IPS-11a (cell line): ENCODE results near the gene CAMK2N2.
"Not testable (repeated sequence)": the region's sequence is repeated elsewhere in the genome, so short reads cannot be mapped to it uniquely, and the experiment has no call there.

Source experiments
- H3K4me3 ChIP-seq: one replicate; pipeline ENCODE4 v1.5.1; 2013; ENCODE audit warnings: low read depth, low read length, control low read depth

The CAMK2N2 gene

GRCh38 chr3:184275381-184275701 is 14.0 kb upstream of the CAMK2N2 start:
- peak overlapping the region; percentile 1 for H3K4me3 ChIP-seq

- no peak overlapping the region for H3K4me3 ChIP-seq
These were observed 10.9 kb upstream of the CAMK2N2 start for GRCh38 chr3:184272269-184272668.

- H3K4me3 ChIP-seq: not testable (repeated sequence)
These were observed 5.9 kb upstream of the CAMK2N2 start for GRCh38 chr3:184267249-184267648.

GRCh38 chr3:184262764-184263179 is 1.4 kb upstream of the CAMK2N2 start:
- peak overlapping the region; percentile 17 for H3K4me3 ChIP-seq

GRCh38 chr3:184261854-184262763 is 756 bp upstream of the CAMK2N2 start:
- peak overlapping the region; percentile 81 for H3K4me3 ChIP-seq

GRCh38 chr3:184260724-184261269 is 556 bp downstream of the CAMK2N2 start:
- H3K4me3 ChIP-seq: peak overlapping the region; percentile 67

- peak overlapping the region; percentile 67 for H3K4me3 ChIP-seq
These were observed 1.3 kb downstream of the CAMK2N2 start for GRCh38 chr3:184259878-184260723.

- no peak overlapping the region for H3K4me3 ChIP-seq
These were observed 1.9 kb downstream of the CAMK2N2 start for GRCh38 chr3:184259396-184259877.

- H3K4me3 ChIP-seq: no peak overlapping the region
These were observed 2.4 kb downstream of the CAMK2N2 start for GRCh38 chr3:184258926-184259325.

GRCh38 chr3:184257083-184257915 is 4.1 kb downstream of the CAMK2N2 start:
- H3K4me3 ChIP-seq: no peak overlapping the region

- no peak overlapping the region for H3K4me3 ChIP-seq
These were observed 5.9 kb downstream of the CAMK2N2 start for GRCh38 chr3:184255291-184256039.

- peak overlapping the region; percentile 81 for H3K4me3 ChIP-seq
These were observed 11.1 kb downstream of the CAMK2N2 start for GRCh38 chr3:184250167-184250828.

- peak within 1 kb of the TSS; percentile 99 for H3K4me3 ChIP-seq
These were observed 11.8 kb downstream of the CAMK2N2 start, which contains the start of gene EEF1AKMT4 for GRCh38 chr3:184249412-184250166. Gene EEF1AKMT4, plus strand, starts transcription at chr3:184249672. Its CDS starts 23 bp downstream, at chr3:184249695.

- H3K4me3 ChIP-seq: peak within 1 kb of the TSS; percentile 99
These were observed 12.6 kb downstream of the CAMK2N2 start, which contains the start of gene ALG3 for GRCh38 chr3:184248454-184249411. Gene ALG3, minus strand, starts transcription at chr3:184248962. Its CDS starts 22 bp downstream, at chr3:184248940.

- H3K4me3 ChIP-seq: no peak overlapping the region
These were observed 19.1 kb downstream of the CAMK2N2 start for GRCh38 chr3:184242297-184242685.

GRCh38 chr3:184241447-184242296 is 19.7 kb downstream of the CAMK2N2 start:
- no peak overlapping the region for H3K4me3 ChIP-seq
